ENCODE measurements around the gene CARNS1.

DNA sequence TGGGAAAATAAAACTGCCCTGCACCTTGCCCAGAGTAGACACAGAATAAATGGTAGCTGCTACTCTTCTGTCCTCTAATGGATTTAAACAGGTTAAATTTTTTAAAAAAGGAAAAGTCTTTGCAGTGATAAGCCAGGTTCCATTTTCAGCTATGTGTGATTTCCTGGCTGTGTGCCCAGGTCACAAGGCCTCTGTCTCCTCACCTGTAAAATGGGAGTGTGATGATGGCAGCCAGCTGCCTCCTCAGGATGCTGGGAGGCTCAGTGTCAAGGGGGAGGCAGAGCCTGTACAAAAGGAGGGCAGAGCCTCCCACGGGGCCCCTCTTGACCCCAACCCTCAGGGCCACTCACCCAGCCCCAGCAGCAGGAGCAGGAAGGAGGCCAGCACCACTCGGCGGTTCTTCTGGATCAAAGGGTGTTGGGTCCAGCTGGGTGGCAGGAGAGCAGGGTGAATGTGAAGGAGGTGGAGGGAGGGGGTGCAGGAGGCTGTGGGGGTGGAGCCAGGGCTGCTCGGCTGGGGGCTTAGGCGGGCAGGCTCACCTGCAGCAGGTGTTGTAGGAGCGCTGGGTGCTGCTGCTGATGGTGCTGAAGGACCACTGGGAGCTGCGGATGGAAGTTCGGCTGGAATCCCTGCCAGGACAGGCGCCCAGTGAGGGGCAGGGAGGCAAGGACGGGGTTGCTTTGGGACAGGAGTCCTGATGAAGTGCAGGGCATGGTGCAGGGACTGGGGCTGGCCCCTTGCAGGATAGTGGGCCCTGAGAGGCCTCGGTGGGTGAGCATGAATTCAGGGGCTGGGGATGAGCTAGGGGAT lies 51.7 kb downstream of the CARNS1 start:
- TF ChIP-seq EZH2 (IDR thresholded peaks at IDR 0.05; ENCODE audit: insufficient read depth, low read length) (no peak), CTCF (IDR thresholded peaks at IDR 0.05; ENCODE audit: insufficient read depth, low read depth, low read length) (no peak)

Measured in astrocyte (in vitro differentiated cells and primary cell).